SU-DHL-6 (cell line): ENCODE results near the gene PNMA8C.

Experiments
- H2AFZ ChIP-seq: fragments of 200-600 bp; sonication (generic); 2 replicates; pipeline ENCODE4 v1.6.1; 2014; ENCODE audit warnings: low read depth, mild to moderate bottlenecking, moderate library complexity, mixed read lengths, antibody characterized with exemption, low read length; ENCODE audit not compliant: severe bottlenecking
- H3F3A ChIP-seq: fragments of 200-600 bp; shearing (Covaris generic); 2 replicates; pipeline ENCODE4 v1.6.0; 2016; ENCODE audit warnings: antibody characterized with exemption, mild to moderate bottlenecking; ENCODE audit not compliant: insufficient read depth
- H3K27ac ChIP-seq: fragments of 200-600 bp; sonication (generic); 2 replicates; pipeline ENCODE4 v1.5.1; 2016; ENCODE audit warnings: low read depth, mild to moderate bottlenecking, low read length, moderate library complexity, mixed read lengths
- H3K27me3 ChIP-seq: fragments of 200-600 bp; sonication (generic), shearing (Covaris generic); 2 replicates; pipeline ENCODE4 v1.6.0; 2014; ENCODE audit warnings: mild to moderate bottlenecking, low read length
- H3K36me3 ChIP-seq: fragments of 200-600 bp; sonication (generic); 2 replicates; pipeline ENCODE4 v1.6.1; 2014; ENCODE audit warnings: mild to moderate bottlenecking, low read length, mixed read lengths
- H3K4me2 ChIP-seq: fragments of 300-600, 200-600 bp; shearing (Covaris generic), sonication (generic); 2 replicates; pipeline ENCODE4 v1.6.0; 2014; ENCODE audit warnings: low read length, low read depth, mild to moderate bottlenecking; ENCODE audit not compliant: poor library complexity, severe bottlenecking
- H3K4me3 ChIP-seq: fragments of 200-600 bp; sonication (generic); 2 replicates; pipeline ENCODE4 v1.5.1; 2014; ENCODE audit warnings: antibody characterized with exemption, low read length, mild to moderate bottlenecking, mixed read lengths; ENCODE audit not compliant: insufficient read depth, poor library complexity, severe bottlenecking
- H3K79me2 ChIP-seq: fragments of 200-600 bp; sonication (generic); 2 replicates; pipeline ENCODE4 v1.6.1; 2014; ENCODE audit warnings: mild to moderate bottlenecking, low read length, moderate library complexity; ENCODE audit not compliant: insufficient read depth
- H3K9ac ChIP-seq: fragments of 200-600 bp; sonication (generic); 2 replicates; pipeline ENCODE4 v1.7.0; 2014; ENCODE audit warnings: mild to moderate bottlenecking, low read length
- H3K9me2 ChIP-seq: fragments of 200-600 bp; sonication (generic); replicated peaks from 2 replicates; pipeline ENCODE4 v1.6.1; 2014; ENCODE audit warnings: low read length; ENCODE audit not compliant: insufficient read depth
- H3K9me3 ChIP-seq: fragments of 200-600 bp; sonication (generic); 2 replicates; pipeline ENCODE4 v1.6.1; 2014; ENCODE audit warnings: low read length, mixed read lengths; ENCODE audit not compliant: insufficient read depth
- H4K20me1 ChIP-seq: fragments of 200-600 bp; sonication (generic); 2 replicates; pipeline ENCODE4 v1.6.1; 2014; ENCODE audit warnings: low read depth, mild to moderate bottlenecking, antibody characterized with exemption, low read length, moderate library complexity, mixed read lengths
- CTCF ChIP-seq: fragments of 200-600 bp; sonication (generic); IDR thresholded peaks from one replicate; pipeline ENCODE4 v1.5.1; 2017; ENCODE audit warnings: antibody characterized with exemption, mild to moderate bottlenecking, low read length, moderate library complexity; ENCODE audit not compliant: insufficient read depth, poor library complexity, severe bottlenecking
- EZH2phosphoT487 ChIP-seq: fragments of 200-600 bp; sonication (generic), shearing (Covaris generic); conservative IDR thresholded peaks from 2 replicates; pipeline ENCODE4 v1.6.1; 2018; ENCODE audit warnings: mild to moderate bottlenecking, antibody characterized with exemption, low read length, moderate library complexity, mixed read lengths

The PNMA8C gene

GRCh38 chr19:46381346-46381745, 47.4 kb downstream of the PNMA8C start:
- TF ChIP-seq CTCF (no peak), EZH2phosphoT487 (no peak)
- H3K4me2 ChIP-seq = no peak overlapping the region
- H3K9me3 ChIP-seq = no peaks in the 10 kb centered on the region
- H3K9ac ChIP-seq = no peak overlapping the region
- H3K36me3 ChIP-seq = peaks cover 23% of the 10 kb centered on the region; the same call in 1 of the 2 replicates
- H3F3A ChIP-seq = no peaks in the 10 kb centered on the region
- peaks cover 17% of the 10 kb centered on the region; the same call in 1 of the 2 replicates for H3K79me2 ChIP-seq
- 0 out of 2 replicates have a peak, but pooled peaks cover 4% of the 10 kb centered on the region for H4K20me1 ChIP-seq
- no peak overlapping the region for H3K4me3 ChIP-seq
- no peak overlapping the region for H3K27ac ChIP-seq
- no peaks in the 10 kb centered on the region for H3K27me3 ChIP-seq
- H3K9me2 ChIP-seq = no peaks in the 10 kb centered on the region
- H2AFZ ChIP-seq = no peak overlapping the region

GRCh38 chr19:46380690-46381089, 48.0 kb downstream of the PNMA8C start:
- peaks cover 23% of the 10 kb centered on the region; the same call in 1 of the 2 replicates for H3K36me3 ChIP-seq
- TF ChIP-seq CTCF (no peak), EZH2phosphoT487 (no peak)
- no peak overlapping the region for H3K27ac ChIP-seq

GRCh38 chr19:46378268-46378667, 50.5 kb downstream of the PNMA8C start:
- 0 out of 2 replicates have a peak, but pooled peaks cover 4% of the 10 kb centered on the region for H4K20me1 ChIP-seq

More at GRCh38 chr19:46380690-46381089, 48.0 kb downstream of the PNMA8C start:
- H3K4me2 ChIP-seq = no peak overlapping the region
- H3K4me3 ChIP-seq = no peak overlapping the region
- no peak overlapping the region for H3K9ac ChIP-seq
- H3F3A ChIP-seq = no peaks in the 10 kb centered on the region
- no peaks in the 10 kb centered on the region for H3K9me3 ChIP-seq
- 0 out of 2 replicates have a peak, but pooled peaks cover 4% of the 10 kb centered on the region for H4K20me1 ChIP-seq
- peaks cover 17% of the 10 kb centered on the region; the same call in 1 of the 2 replicates for H3K79me2 ChIP-seq
- H3K27me3 ChIP-seq = no peaks in the 10 kb centered on the region
- no peak overlapping the region for H2AFZ ChIP-seq
- H3K9me2 ChIP-seq = no peaks in the 10 kb centered on the region

More at GRCh38 chr19:46378268-46378667, 50.5 kb downstream of the PNMA8C start:
- Histone ChIP-seq H3K9ac (no peak overlapping the region), H3K27ac (no peak overlapping the region), H2AFZ (no peak overlapping the region), H3K36me3 (peaks cover 23% of the 10 kb centered on the region; the same call in 1 of the 2 replicates), H3K79me2 (peaks cover 21% of the 10 kb centered on the region), H3F3A (no peaks in the 10 kb centered on the region), H3K9me3 (no peaks in the 10 kb centered on the region), H3K4me3 (no peak overlapping the region), H3K27me3 (no peaks in the 10 kb centered on the region), H3K9me2 (no peaks in the 10 kb centered on the region), H3K4me2 (no peak overlapping the region)
- TF ChIP-seq CTCF = no peak
- TF ChIP-seq EZH2phosphoT487 = no peak
